Loucy (cell line): ENCODE results near the gene VWA5B2.

Source experiments
- H2AFZ ChIP-seq: fragments of 200-600 bp; sonication (generic); 2 replicates; pipeline ENCODE4 v1.6.0; 2016; ENCODE audit warnings: antibody characterized with exemption, mild to moderate bottlenecking, low read length, moderate library complexity
- H3F3A ChIP-seq: fragments of 200-600 bp; 2 replicates; pipeline ENCODE4 v1.6.0; 2016; ENCODE audit warnings: antibody characterized with exemption, low read depth, mild to moderate bottlenecking
- H3K27me3 ChIP-seq: fragments of 200-600 bp; sonication (generic); 2 replicates; pipeline ENCODE4 v1.6.1; 2014; ENCODE audit warnings: low read length, mild to moderate bottlenecking; ENCODE audit not compliant: insufficient read depth, poor library complexity, severe bottlenecking
- H3K36me3 ChIP-seq: fragments of 200-600 bp; sonication (generic); 2 replicates; pipeline ENCODE4 v1.6.1; 2016; ENCODE audit warnings: low read length; ENCODE audit not compliant: insufficient read depth
- H3K4me1 ChIP-seq: fragments of 200-600 bp; sonication (generic); 2 replicates; pipeline ENCODE4 v1.5.1; 2014; ENCODE audit warnings: low read length, mild to moderate bottlenecking; ENCODE audit not compliant: insufficient read depth, poor library complexity, severe bottlenecking
- H3K4me2 ChIP-seq: fragments of 200-600 bp; sonication (generic); 2 replicates; pipeline ENCODE4 v1.6.0; 2014; ENCODE audit warnings: antibody characterized with exemption, low read length, low read depth, mild to moderate bottlenecking; ENCODE audit not compliant: poor library complexity, severe bottlenecking
- H3K4me3 ChIP-seq: fragments of 200-600 bp; sonication (generic); 2 replicates; pipeline ENCODE4 v1.5.1; 2014; ENCODE audit warnings: low read length, mild to moderate bottlenecking, mixed read lengths; ENCODE audit not compliant: poor library complexity, severe bottlenecking
- H3K79me2 ChIP-seq: fragments of 200-600 bp; sonication (generic); 2 replicates; pipeline ENCODE4 v1.6.1; 2014; ENCODE audit warnings: low read length; ENCODE audit not compliant: insufficient read depth
- H3K9ac ChIP-seq: fragments of 200-600 bp; sonication (generic); 2 replicates; pipeline ENCODE4 v1.6.0; 2014; ENCODE audit warnings: mild to moderate bottlenecking, low read depth, low read length, moderate library complexity; ENCODE audit not compliant: poor library complexity, severe bottlenecking
- H3K9me2 ChIP-seq: fragments of 200-600 bp; sonication (generic); replicated peaks from 2 replicates; pipeline ENCODE4 v1.6.1; 2016; ENCODE audit warnings: low read depth, low read length, mixed read lengths
- H3K9me3 ChIP-seq: fragments of 200-600 bp; sonication (generic); 2 replicates; pipeline ENCODE4 v1.6.1; 2014; ENCODE audit warnings: mild to moderate bottlenecking, antibody characterized with exemption, low read length, low read depth; ENCODE audit not compliant: insufficient read depth
- H4K20me1 ChIP-seq: fragments of 200-600 bp; sonication (generic); 2 replicates; pipeline ENCODE4 v1.6.0; 2014; ENCODE audit warnings: antibody characterized with exemption, low read length, mild to moderate bottlenecking; ENCODE audit not compliant: insufficient read depth, poor library complexity, severe bottlenecking
- EZH2phosphoT487 ChIP-seq: fragments of 200-600 bp; IDR thresholded peaks from 2 replicates; pipeline ENCODE4 v1.6.1; 2018; ENCODE audit warnings: antibody characterized with exemption, mild to moderate bottlenecking, moderate library complexity, borderline replicate concordance
- TF ChIP-seq, protein P1 (sequence below): fragments of 200-600 bp; sonication (generic); conservative IDR thresholded peaks from 2 replicates; pipeline ENCODE4 v1.5.1; 2014; ENCODE audit warnings: mild to moderate bottlenecking, antibody characterized with exemption, low read length

Gene VWA5B2

DNA sequence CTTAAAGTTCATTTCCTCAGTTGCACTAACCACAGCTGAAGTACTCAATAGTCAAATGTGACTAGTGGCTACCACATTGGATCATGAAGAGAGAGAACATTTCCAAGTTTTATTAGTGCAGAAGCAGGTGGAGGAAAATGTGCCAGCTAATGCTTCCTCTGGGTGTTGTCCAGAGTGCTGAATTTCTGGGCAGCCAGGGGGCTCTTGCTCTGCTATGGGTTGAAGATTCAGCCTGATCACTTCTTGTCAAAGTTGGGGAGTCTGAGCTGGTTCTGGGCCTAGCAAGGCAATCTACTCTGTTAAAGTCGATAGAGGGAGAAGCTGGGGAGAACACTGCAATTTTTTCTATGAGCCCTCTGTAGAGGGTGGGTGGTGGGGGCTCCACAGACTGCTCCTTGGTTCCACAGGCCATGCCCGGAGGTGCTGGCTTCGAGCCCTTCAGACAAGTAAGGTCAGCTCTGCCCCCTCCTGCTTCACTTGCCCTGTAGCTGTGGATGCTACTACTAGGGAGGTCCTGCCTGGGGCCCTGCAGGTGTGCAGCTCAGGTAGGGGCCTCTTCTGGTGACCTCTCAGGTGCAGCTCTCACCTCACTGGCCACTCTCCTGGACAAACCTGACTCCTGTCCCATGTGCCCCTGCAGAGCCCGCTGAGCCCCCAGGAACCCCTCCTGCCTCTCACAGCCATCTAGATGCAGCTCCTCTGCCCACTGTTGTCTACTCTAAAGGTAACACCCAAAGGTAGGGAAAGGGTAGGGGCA lies 11.2 kb downstream of the VWA5B2 start:
- Histone ChIP-seq H3K9me3 (no peaks in the 10 kb centered on the region), H3K4me1 (no peaks in the 10 kb centered on the region), H3K9me2 (no peaks in the 10 kb centered on the region), H3F3A (no peaks in the 10 kb centered on the region), H4K20me1 (no peaks in the 10 kb centered on the region), H3K4me2 (no peak overlapping the region), H2AFZ (no peak overlapping the region), H3K36me3 (peaks cover 33% of the 10 kb centered on the region; the same call in 1 of the 2 replicates), H3K9ac (no peak overlapping the region), H3K4me3 (no peak overlapping the region), H3K27me3 (no peaks in the 10 kb centered on the region), H3K79me2 (no peaks in the 10 kb centered on the region)
- TF ChIP-seq, protein P1, sequence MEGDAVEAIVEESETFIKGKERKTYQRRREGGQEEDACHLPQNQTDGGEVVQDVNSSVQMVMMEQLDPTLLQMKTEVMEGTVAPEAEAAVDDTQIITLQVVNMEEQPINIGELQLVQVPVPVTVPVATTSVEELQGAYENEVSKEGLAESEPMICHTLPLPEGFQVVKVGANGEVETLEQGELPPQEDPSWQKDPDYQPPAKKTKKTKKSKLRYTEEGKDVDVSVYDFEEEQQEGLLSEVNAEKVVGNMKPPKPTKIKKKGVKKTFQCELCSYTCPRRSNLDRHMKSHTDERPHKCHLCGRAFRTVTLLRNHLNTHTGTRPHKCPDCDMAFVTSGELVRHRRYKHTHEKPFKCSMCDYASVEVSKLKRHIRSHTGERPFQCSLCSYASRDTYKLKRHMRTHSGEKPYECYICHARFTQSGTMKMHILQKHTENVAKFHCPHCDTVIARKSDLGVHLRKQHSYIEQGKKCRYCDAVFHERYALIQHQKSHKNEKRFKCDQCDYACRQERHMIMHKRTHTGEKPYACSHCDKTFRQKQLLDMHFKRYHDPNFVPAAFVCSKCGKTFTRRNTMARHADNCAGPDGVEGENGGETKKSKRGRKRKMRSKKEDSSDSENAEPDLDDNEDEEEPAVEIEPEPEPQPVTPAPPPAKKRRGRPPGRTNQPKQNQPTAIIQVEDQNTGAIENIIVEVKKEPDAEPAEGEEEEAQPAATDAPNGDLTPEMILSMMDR: no peak
- TF ChIP-seq EZH2phosphoT487: no peak

DNA sequence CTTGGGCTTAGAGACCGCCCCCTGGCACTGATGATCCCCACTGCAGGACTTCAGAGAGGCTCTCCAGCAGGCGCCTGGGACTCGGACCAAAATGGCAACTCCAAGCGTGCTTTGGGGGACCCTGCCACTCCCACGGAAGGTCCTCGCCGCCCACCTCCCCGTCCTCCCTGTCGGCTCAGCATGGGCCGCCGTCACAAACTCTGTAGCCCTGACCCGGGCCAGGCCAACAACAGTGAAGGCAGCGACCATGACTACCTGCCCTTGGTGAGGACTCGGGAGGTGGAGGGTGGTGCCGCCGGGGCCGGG lies 11.7 kb downstream of the VWA5B2 start:
- Histone ChIP-seq H3K27me3 (no peaks in the 10 kb centered on the region), H3K9ac (no peak overlapping the region), H3K4me1 (no peaks in the 10 kb centered on the region), H3K9me3 (no peaks in the 10 kb centered on the region), H3K9me2 (no peaks in the 10 kb centered on the region), H3K79me2 (no peaks in the 10 kb centered on the region), H3K36me3 (peaks cover 33% of the 10 kb centered on the region; the same call in 1 of the 2 replicates), H3K4me2 (no peak overlapping the region), H3K4me3 (no peak overlapping the region), H4K20me1 (peaks cover 3% of the 10 kb centered on the region), H3F3A (no peaks in the 10 kb centered on the region), H2AFZ (no peak overlapping the region)
- TF ChIP-seq EZH2phosphoT487: no peak
- TF ChIP-seq, protein P1: no peak

DNA sequence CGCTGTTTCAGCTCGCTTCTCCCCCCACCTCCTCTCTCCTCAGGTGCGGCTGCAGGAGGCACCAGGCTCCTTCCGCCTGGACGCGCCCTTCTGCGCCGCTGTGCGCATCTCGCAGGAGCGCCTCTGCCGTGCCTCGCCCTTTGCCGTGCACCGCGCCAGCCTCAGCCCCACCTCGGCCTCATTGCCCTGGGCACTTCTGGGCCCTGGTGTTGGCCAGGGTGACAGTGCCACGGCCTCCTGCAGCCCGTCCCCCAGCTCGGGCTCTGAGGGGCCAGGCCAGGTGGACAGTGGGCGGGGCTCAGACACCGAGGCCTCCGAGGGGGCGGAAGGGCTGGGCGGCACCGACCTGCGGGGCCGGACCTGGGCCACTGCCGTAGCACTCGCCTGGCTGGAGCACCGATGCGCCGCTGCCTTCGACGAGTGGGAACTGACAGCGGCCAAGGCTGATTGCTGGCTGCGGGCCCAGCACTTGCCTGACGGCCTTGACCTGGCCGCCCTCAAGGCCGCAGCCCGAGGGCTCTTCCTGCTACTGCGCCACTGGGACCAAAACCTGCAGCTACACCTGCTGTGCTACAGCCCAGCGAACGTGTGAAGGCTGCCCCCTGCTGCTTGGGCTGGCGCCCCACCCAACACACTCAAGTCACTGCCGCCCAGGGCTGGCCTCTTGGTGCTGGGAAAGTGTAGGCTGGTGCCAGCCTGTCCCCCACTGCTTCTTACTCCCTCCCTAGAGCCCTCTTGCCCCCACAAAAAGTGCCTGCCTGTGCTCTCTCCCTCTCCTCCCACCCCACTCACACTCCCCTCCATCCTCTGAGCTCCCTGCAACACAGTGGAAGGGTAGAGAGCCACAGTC lies 12.3 kb downstream of the VWA5B2 start:
- H2AFZ ChIP-seq: no peak overlapping the region
- no peaks in the 10 kb centered on the region for H3F3A ChIP-seq
- no peak overlapping the region for H3K9ac ChIP-seq
- H4K20me1 ChIP-seq: peaks cover 4% of the 10 kb centered on the region
- no peak overlapping the region for H3K4me3 ChIP-seq
- no peaks in the 10 kb centered on the region; the same call in 1 of the 2 replicates for H3K79me2 ChIP-seq
- TF ChIP-seq, protein P1: peak; percentile 38; the same call in 1 of the 2 replicates
- no peak for TF ChIP-seq EZH2phosphoT487
- H3K4me1 ChIP-seq: no peaks in the 10 kb centered on the region
- H3K9me2 ChIP-seq: no peaks in the 10 kb centered on the region
- no peak overlapping the region for H3K4me2 ChIP-seq
- no peaks in the 10 kb centered on the region for H3K9me3 ChIP-seq
- no peaks in the 10 kb centered on the region for H3K27me3 ChIP-seq
- H3K36me3 ChIP-seq: peaks cover 33% of the 10 kb centered on the region; the same call in 1 of the 2 replicates
